ENCODE results near the gene MCRIP2.

DNA sequence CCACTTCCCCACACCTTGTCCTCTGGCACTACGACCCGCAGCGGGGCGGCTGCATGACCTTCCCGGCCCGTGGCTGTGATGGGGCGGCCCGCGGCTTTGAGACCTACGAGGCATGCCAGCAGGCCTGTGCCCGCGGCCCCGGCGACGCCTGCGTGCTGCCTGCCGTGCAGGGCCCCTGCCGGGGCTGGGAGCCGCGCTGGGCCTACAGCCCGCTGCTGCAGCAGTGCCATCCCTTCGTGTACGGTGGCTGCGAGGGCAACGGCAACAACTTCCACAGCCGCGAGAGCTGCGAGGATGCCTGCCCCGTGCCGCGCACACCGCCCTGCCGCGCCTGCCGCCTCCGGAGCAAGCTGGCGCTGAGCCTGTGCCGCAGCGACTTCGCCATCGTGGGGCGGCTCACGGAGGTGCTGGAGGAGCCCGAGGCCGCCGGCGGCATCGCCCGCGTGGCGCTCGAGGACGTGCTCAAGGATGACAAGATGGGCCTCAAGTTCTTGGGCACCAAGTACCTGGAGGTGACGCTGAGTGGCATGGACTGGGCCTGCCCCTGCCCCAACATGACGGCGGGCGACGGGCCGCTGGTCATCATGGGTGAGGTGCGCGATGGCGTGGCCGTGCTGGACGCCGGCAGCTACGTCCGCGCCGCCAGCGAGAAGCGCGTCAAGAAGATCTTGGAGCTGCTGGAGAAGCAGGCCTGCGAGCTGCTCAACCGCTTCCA is 8.1 kb upstream of the MCRIP2 start:
- TF ChIP-seq, protein P1, sequence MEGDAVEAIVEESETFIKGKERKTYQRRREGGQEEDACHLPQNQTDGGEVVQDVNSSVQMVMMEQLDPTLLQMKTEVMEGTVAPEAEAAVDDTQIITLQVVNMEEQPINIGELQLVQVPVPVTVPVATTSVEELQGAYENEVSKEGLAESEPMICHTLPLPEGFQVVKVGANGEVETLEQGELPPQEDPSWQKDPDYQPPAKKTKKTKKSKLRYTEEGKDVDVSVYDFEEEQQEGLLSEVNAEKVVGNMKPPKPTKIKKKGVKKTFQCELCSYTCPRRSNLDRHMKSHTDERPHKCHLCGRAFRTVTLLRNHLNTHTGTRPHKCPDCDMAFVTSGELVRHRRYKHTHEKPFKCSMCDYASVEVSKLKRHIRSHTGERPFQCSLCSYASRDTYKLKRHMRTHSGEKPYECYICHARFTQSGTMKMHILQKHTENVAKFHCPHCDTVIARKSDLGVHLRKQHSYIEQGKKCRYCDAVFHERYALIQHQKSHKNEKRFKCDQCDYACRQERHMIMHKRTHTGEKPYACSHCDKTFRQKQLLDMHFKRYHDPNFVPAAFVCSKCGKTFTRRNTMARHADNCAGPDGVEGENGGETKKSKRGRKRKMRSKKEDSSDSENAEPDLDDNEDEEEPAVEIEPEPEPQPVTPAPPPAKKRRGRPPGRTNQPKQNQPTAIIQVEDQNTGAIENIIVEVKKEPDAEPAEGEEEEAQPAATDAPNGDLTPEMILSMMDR (conservative IDR thresholded peaks at IDR 0.05; ENCODE audit: low read length) = no peak
- no peak for TF ChIP-seq EZH2phosphoT487 (IDR thresholded peaks at IDR 0.05; ENCODE audit: borderline replicate concordance)

Measured in Loucy (cell line).